GM12891 (cell line): ENCODE results near the gene FAM193A.
"Not testable (repeated sequence)": the region's sequence is repeated elsewhere in the genome, so short reads cannot be mapped to it uniquely, and the experiment has no call there.

ENCODE experiments used
- DNase-seq: peaks from one replicate; pipeline ENCODE4 v3.0.0; 2011; ENCODE audit warnings: low spot score; ENCODE audit not compliant: insufficient read length
- FAIRE-seq: peaks from 2 replicates; lab custom pipeline; 2011; peaks lifted over from hg19 to GRCh38; lab: Jason Lieb, UNC
- PAX5 ChIP-seq: IDR thresholded peaks from 2 replicates; pipeline ENCODE4 v1.6.1; 2011; ENCODE audit warnings: low read length, moderate library complexity, mild to moderate bottlenecking; ENCODE audit not compliant: insufficient read depth, severe bottlenecking
- POLR2A ChIP-seq: IDR thresholded peaks from 2 replicates; pipeline ENCODE4 v1.6.1; 2011; ENCODE audit warnings: low read depth, low read length, control low read depth
- POLR2AphosphoS5 ChIP-seq: IDR thresholded peaks from 2 replicates; pipeline ENCODE4 v1.6.1; 2011; ENCODE audit warnings: low read depth, low read length, control low read depth
- POU2F2 ChIP-seq: IDR thresholded peaks from 2 replicates; pipeline ENCODE4 v1.6.1; 2011; ENCODE audit warnings: low read depth, mild to moderate bottlenecking, control low read depth, low read length, moderate library complexity
- SPI1 ChIP-seq: IDR thresholded peaks from 2 replicates; pipeline ENCODE4 v1.6.1; 2011; ENCODE audit warnings: low read depth, low read length, control low read depth
- TAF1 ChIP-seq: IDR thresholded peaks from 2 replicates; pipeline ENCODE4 v1.6.1; 2011; ENCODE audit warnings: low read depth, low read length, control low read depth

FAM193A gene

DNA sequence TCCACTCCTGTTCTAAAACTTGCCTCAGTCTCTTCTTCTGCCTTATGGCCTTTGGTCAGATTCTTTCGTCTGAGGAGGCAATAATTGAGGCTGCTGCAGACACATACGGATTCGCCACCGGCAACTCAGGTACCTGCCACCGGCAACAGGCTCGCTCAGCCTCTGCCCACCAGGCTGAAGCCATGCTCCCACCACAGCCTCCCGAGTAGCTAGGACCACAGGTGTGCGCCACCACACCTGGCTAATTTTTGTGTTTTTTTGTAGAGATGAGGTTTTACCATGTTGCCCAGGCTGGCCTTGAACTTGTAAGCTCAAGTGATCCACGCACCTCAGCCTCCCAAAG is 193.1 kb downstream of the FAM193A start:
- FAIRE-seq (no peak), DNase-seq (no peak)
- no peak for TF ChIP-seq TAF1
- no peak for TF ChIP-seq POU2F2
- no peak for TF ChIP-seq POLR2A
- no peak for TF ChIP-seq SPI1
- no peak for TF ChIP-seq PAX5
- TF ChIP-seq POLR2AphosphoS5: no peak

DNA sequence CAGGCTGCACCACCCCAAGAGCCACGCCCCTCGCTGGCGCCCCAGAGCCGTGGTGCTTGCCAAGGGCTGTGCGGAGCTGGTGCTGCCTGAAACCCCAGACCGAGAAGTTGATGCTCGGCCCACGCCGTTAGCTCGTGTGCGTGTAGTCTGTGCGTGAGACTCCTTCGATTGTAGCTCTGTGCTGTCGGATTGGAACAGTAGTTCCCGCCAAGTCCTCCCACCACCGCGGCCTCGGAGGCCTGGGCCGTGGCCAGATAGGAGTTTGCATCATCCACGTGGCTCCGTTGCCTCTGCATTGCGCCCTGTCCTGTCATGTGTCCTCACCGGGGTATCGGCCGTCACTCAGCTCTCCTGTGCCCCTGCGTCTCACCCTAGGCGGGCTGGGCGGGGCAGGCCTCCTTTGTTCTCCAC is 195.5 kb downstream of the FAM193A start:
- FAIRE-seq (no peak), DNase-seq (no peak)
- TF ChIP-seq SPI1: no peak
- TF ChIP-seq POU2F2: no peak

DNA sequence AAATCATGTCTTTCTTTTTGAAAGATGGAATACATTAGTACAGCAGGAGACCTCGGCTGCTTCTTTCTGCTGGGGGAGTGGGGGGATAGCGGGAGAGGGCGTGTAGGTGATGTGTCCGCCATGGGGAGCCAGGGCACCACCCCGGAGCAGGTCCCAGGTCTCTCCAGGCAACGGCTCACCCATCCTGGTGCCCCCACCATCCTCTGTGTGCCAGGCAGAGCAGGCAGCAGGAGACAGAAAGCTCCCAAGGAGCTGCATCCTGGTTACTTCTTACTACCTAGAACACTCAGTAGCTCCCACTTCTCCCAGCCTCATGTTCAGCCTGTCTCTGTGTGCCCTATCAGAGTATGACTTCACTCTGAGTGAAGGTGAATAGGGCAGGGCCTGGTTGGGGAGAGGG is 196.1 kb downstream of the FAM193A start:
- FAIRE-seq (no peak), DNase-seq (no peak)

GRCh38 chr4:2733001-2733843 is 196.8 kb downstream of the FAM193A start:
- DNase-seq (no peak), FAIRE-seq (no peak)

More for the DNA sequence above, 196.1 kb downstream of the FAM193A start:
- 0 out of 2 replicates have a peak, but pooled peaks have one; percentile 18 for TF ChIP-seq POLR2AphosphoS5
- no peak for TF ChIP-seq POU2F2
- TF ChIP-seq POLR2A: no peak

DNA sequence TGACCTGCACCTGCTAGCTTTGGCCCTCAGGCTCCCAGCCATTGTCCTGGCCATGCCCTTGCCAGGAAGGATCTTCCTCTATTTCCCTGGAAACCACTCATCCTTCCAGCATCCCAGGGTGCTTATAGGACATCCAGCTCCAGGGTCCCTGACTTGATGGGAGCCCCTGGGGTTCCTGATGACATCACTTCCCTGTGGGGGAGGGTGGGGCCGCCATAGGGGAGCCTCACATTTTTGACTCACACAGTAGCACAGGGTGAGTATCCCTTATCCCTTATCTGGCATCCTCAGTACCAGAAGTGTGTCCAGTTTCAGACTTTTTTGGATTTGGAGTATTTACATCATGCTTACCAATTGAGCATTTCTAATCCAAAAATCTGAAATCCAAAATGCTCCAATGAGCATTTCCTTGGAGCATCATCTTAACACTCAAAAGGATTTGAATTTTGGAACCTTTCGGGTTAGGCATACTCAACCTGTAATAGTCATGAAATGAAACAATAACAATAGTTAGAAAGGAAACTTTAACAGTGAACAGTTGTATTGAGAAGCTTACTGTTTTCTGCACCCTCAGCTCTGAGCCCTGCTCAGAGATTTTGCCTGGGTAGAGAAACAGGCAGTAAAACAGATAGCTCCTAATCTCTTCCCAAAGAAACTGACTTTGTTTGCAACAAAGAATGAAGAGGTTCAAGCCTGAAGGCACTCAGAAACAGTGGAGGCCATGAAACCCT is 197.6 kb downstream of the FAM193A start:
- FAIRE-seq: no peak
- TF ChIP-seq POLR2AphosphoS5 (no peak), TAF1 (no peak), POLR2A (no peak), SPI1 (no peak), PAX5 (no peak), POU2F2 (no peak)
- no peak for DNase-seq

More at GRCh38 chr4:2733001-2733843, 196.8 kb downstream of the FAM193A start:
- no peak for TF ChIP-seq SPI1
- no peak for TF ChIP-seq POLR2AphosphoS5

DNA sequence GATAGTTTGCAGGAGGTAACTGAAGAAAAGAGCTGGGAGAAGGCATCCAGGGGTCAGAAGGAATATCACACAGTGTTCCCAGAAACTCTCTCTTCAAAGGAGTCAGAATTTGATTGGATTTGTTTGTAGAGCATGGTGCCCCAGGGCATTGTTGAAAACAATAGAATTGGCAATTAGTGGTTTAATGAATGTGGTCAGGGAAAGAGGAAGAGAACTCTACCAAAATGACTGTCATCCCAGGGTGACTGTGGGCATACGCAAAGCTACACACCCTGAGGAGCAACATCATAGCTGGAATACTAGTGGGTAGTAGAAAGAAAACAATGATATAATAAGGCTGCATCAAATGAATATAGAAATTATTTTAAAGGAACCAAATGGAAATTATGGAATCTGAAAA is 198.2 kb downstream of the FAM193A start:
- FAIRE-seq: no peak
- DNase-seq: no peak

DNA sequence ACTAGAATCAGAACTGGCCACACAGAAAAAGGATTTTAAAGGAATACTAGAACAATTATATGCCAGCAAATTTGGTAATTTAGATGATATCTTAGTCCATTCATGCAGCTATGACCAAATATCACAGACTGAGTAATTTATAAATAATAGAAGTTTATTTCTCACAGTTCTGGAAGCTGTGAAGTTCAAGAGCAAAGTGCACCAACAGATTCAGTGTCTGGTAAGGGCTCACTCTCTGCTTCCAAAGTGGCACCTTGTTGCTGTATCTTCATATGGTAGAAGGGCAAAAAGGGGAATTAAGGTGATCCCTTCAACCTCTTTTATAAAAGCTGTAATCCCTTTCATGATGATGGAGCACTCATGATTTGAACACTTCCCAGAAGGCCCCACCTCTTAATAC is 199.4 kb downstream of the FAM193A start:
- DNase-seq (no peak), FAIRE-seq (no peak)
- TF ChIP-seq POLR2A (no peak), TAF1 (no peak), POLR2AphosphoS5 (no peak), SPI1 (no peak), POU2F2 (no peak), PAX5 (no peak)

More for the DNA sequence above, 198.2 kb downstream of the FAM193A start:
- no peak for TF ChIP-seq POLR2A
- no peak for TF ChIP-seq PAX5
- TF ChIP-seq TAF1: no peak
- TF ChIP-seq POLR2AphosphoS5: no peak
- TF ChIP-seq POU2F2: no peak
- TF ChIP-seq SPI1: peak; percentile 73

- not testable (repeated sequence) for DNase-seq, FAIRE-seq
Observed at GRCh38 chr4:2738296-2738695, 201.8 kb downstream of the FAM193A start.

- TF ChIP-seq PAX5 (no peak), TAF1 (no peak), SPI1 (no peak), POU2F2 (no peak)
- DNase-seq (no peak), FAIRE-seq (no peak)
Observed at GRCh38 chr4:2741626-2742025, 205.2 kb downstream of the FAM193A start.

DNA sequence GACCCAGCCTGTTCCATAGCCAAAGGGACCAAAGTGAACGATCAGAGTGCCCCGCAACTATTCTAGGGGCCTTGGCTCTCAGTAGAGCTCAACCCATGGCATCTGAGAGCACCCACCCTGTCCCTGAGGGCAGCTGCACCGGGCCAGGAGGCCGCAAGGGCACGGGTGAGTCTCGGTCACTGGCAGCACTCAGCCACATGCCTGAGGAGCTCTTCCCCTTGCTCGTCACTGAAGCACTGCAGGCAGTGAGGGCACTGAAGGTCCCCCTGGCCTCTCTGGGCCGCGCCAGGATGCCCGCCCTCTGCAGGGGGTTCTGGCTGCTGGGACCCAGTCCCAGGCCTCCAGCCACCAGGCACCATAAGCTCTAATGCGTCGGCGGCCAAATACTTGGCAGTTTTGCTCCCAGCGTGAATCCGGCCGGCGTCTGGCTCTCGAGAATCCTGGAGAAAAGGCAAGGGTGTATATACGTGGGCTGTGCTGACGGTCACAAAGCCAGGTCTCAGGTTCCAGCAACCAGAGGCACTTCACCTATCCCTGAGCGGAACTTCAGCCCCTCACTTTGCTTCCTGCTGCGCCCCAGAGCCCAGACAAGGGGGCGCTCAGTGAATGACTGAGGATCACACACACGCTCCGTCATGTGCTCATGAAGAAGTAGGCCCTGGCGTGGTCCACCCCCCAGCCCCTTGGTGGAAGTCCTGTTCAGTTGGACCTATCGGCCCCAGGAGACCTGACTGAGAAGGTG is 205.8 kb downstream of the FAM193A start:
- TF ChIP-seq PAX5: no peak
- TF ChIP-seq POLR2A: no peak; the same call in 1 of the 2 replicates
- no peak for TF ChIP-seq POLR2AphosphoS5
- no peak for TF ChIP-seq SPI1
- TF ChIP-seq TAF1: no peak
- no peak for DNase-seq
- no peak for FAIRE-seq
